ENCODE data around the gene FRY.

The FRY gene

DNA sequence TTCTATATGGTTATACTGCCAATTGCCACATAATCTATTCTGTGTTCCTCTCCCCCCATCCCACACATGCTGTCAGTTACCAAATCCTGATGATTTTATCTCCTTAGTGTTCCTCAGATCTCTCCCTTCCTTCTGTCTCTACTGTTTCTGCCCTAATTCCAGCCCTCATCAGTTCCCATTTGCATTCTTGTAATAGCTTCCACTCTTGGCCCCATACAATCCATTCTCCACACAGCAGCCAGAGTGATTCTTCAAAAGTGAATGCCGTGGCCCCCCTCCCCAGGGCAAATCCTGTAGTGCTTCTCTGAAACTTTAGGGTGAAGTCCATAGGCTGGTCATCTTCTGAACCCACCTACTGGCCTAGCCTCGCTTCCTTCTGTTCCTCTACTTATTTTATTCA, 169.2 kb downstream of the FRY start:
- in situ Hi-C loops (cut with HindIII; ENCODE audit: low pct_ligation_motif_present, low sequenced_read_pairs): no loop called here

DNA sequence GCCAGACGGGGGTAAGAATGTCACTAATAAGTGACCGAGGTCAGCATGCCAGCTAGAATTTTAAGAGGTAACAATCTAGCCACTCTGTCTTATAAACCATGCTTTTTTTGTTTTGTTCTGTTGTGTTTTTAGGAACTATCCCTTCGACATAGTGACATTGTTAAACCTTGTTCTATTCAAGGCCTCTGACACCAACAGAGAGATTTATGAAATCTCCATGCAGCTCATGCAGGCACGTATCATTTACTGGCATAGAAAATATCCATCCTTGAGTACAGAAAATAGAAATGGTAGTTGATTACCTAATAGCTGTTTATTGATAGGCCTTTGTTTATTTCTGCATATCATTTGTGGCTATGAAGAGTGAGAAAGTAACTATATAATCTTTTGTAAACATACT, 170.2 kb downstream of the FRY start:
- in situ Hi-C loops (cut with HindIII; ENCODE audit: low pct_ligation_motif_present, low sequenced_read_pairs): no loop called here
- Histone ChIP-seq H3K4me3 (ENCODE audit: low read depth, low read length) (no peak overlapping the region), H3K36me3 (replicated peaks) (no peaks in the 10 kb centered on the region), H3K27me3 (replicated peaks) (no peaks in the 10 kb centered on the region), H3K27ac (no peak overlapping the region)
- no peak for DNase-seq
- TF ChIP-seq CTCF (IDR thresholded peaks at IDR 0.05; ENCODE audit: low read depth, low read length, missing control alignments): no peak

More for the DNA sequence above, 169.2 kb downstream of the FRY start:
- TF ChIP-seq CTCF (IDR thresholded peaks at IDR 0.05; ENCODE audit: low read depth, low read length, missing control alignments): no peak
- H3K27me3 ChIP-seq (replicated peaks): no peaks in the 10 kb centered on the region
- H3K4me3 ChIP-seq (ENCODE audit: low read depth, low read length): no peak overlapping the region
- H3K27ac ChIP-seq: no peak overlapping the region
- no peaks in the 10 kb centered on the region for H3K36me3 ChIP-seq (replicated peaks)
- no peak for DNase-seq

- no peak overlapping the region for H3K4me3 ChIP-seq (ENCODE audit: low read depth, low read length)
- TF ChIP-seq CTCF (IDR thresholded peaks at IDR 0.05; ENCODE audit: low read depth, low read length, missing control alignments): no peak
- DNase-seq: no peak
- no peak overlapping the region for H3K27ac ChIP-seq
- no peaks in the 10 kb centered on the region for H3K36me3 ChIP-seq (replicated peaks)
- in situ Hi-C loops (cut with HindIII; ENCODE audit: low pct_ligation_motif_present, low sequenced_read_pairs): no loop called here
- no peaks in the 10 kb centered on the region for H3K27me3 ChIP-seq (replicated peaks)
Measured at GRCh38 chr13:32202268-32202667, 170.7 kb downstream of the FRY start.

DNA sequence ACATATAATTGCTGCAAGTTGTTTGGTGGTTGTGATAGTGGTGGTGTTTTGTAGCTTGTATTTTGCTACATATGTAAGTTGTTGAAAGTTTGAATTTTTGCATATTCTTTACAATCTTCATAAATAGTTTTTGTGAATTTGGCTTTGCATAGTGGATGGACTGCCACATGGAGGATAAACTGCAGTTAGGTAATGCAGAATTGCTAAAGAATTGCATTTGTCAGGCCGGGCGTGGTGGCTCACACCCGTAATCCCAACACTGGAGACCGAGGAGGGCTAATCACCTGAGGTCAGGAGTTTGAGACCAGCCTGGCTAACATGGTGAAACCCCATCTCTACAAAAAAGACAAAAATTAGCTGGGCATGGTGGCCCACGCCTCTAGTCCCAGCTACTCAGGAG, 171.6 kb downstream of the FRY start:
- no peak for TF ChIP-seq CTCF (IDR thresholded peaks at IDR 0.05; ENCODE audit: low read depth, low read length, missing control alignments)
- no peak for DNase-seq
- H3K36me3 ChIP-seq (replicated peaks): no peaks in the 10 kb centered on the region
- no peak overlapping the region for H3K27ac ChIP-seq
- H3K27me3 ChIP-seq (replicated peaks): no peaks in the 10 kb centered on the region
- no peak overlapping the region for H3K4me3 ChIP-seq (ENCODE audit: low read depth, low read length)
- in situ Hi-C loops (cut with HindIII; ENCODE audit: low pct_ligation_motif_present, low sequenced_read_pairs): no loop called here

DNA sequence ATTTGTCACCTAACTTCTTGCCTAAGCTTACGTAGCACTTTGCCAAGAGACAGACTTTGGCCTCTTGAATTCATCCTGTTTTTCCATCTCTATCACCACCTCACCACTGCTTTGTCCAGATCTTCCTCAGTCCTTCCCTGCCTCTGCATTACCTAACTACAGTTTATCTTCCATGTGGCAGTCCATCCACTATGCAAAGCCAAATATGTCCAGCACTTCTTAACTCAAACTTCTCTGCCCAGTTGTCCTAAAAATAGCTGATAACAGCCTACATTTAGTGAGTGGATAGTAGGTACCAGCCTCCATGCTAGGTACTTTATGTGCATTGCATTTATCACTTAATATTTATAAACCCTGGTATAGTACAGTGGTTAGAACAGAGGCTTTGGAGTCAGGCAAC, 172.2 kb downstream of the FRY start:
- TF ChIP-seq CTCF (IDR thresholded peaks at IDR 0.05; ENCODE audit: low read depth, low read length, missing control alignments): no peak
- no peak for DNase-seq
- Histone ChIP-seq H3K27me3 (replicated peaks) (no peaks in the 10 kb centered on the region), H3K27ac (no peak overlapping the region), H3K4me3 (ENCODE audit: low read depth, low read length) (no peak overlapping the region), H3K36me3 (replicated peaks) (no peaks in the 10 kb centered on the region)
- in situ Hi-C loops (cut with HindIII; ENCODE audit: low pct_ligation_motif_present, low sequenced_read_pairs): no loop called here

DNA sequence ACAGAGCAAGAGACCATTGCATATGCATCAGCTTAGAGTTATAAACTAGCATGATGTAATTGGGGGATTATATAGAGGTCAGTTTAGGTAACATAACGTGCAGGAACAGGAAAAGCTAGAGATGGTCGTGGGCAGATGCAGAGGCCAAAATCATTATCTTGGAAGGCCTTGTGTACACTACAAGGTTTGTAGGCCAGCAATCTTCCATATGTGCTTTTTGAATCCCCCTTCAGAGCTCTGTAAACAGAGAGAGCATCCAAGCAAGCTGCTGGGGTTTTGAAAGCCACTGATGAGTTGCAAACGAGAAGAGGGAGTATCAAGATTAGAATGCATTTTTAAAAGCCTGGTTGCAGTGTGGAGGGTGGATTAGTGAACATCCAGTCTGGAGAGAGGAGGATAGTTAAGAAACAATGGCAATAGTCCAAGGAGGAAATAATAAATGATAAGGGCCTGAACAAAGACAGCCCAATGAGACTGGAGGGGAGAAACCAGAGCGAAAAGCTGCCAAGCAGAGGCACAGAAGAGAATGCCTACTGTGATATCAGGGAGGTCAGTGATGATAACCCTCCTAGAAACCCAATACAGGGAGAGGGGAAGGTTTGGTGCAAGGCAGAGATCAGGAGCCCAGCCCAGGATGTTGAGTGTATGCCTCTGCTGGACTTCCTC, 174.0 kb downstream of the FRY start:
- Histone ChIP-seq H3K36me3 (replicated peaks) (no peaks in the 10 kb centered on the region), H3K4me3 (ENCODE audit: low read depth, low read length) (no peak overlapping the region), H3K27me3 (replicated peaks) (no peaks in the 10 kb centered on the region), H3K27ac (no peak overlapping the region)
- no peak for DNase-seq
- no peak for TF ChIP-seq CTCF (IDR thresholded peaks at IDR 0.05; ENCODE audit: low read depth, low read length, missing control alignments)
- in situ Hi-C loops (cut with HindIII; ENCODE audit: low pct_ligation_motif_present, low sequenced_read_pairs): no loop called here
